Mucosa of rectum (tissue), 2 donors: Measurements from ENCODE around the gene SHISA5.

Experiments
- H3K27ac ChIP-seq, 2 donors: one replicate each; pipeline ENCODE4 v1.7.0; 2013; ENCODE audit warnings: inconsistent platforms in 2 of 2, low read depth in 2 of 2, low read length in 2 of 2
- H3K27me3 ChIP-seq, 2 donors: one replicate each; pipeline ENCODE4 v1.7.0; 2013; ENCODE audit warnings: low read length in 2 of 2; ENCODE audit not compliant: control insufficient read depth in 2 of 2, insufficient read depth in 2 of 2
- H3K36me3 ChIP-seq, 2 donors: one replicate each; pipeline ENCODE4 v1.7.0; 2013; ENCODE audit warnings: low read length in 2 of 2; ENCODE audit not compliant: control insufficient read depth in 2 of 2, insufficient read depth in 2 of 2
- H3K4me1 ChIP-seq, 2 donors: one replicate each; pipeline ENCODE4 v1.7.0; 2013; ENCODE audit warnings: low read length in 2 of 2, mild to moderate bottlenecking in 1 of 2; ENCODE audit not compliant: control insufficient read depth in 2 of 2, insufficient read depth in 2 of 2
- H3K4me3 ChIP-seq, 2 donors: one replicate each; pipeline ENCODE4 v1.7.0; 2013; ENCODE audit warnings: low read length in 2 of 2
- H3K9ac ChIP-seq, 2 donors: one replicate each; pipeline ENCODE4 v1.7.0; 2013; ENCODE audit warnings: low read length in 2 of 2, low read depth in 1 of 2, mild to moderate bottlenecking in 1 of 2
- H3K9me3 ChIP-seq, 2 donors: one replicate each; pipeline ENCODE4 v1.7.0; 2013; ENCODE audit warnings: low read length in 2 of 2; ENCODE audit not compliant: control insufficient read depth in 2 of 2
- donor health status: healthy.
- donor health status: Normal muscosa, but diverticular disease.

The SHISA5 gene

GRCh38 chr3:48521635-48522034 lies 17.7 kb upstream of the SHISA5 start:
- Histone ChIP-seq H3K4me1 (no peaks in the 10 kb centered on the region), H3K27me3 (no peaks in the 10 kb centered on the region), H3K9ac (no peak overlapping the region), H3K4me3 (no peak overlapping the region), H3K9me3 (no peaks in the 10 kb centered on the region), H3K27ac (no peak overlapping the region), H3K36me3 (no peaks in the 10 kb centered on the region)

GRCh38 chr3:48519277-48519643 lies 15.3 kb upstream of the SHISA5 start:
- no peak overlapping the region for H3K4me3 ChIP-seq
- no peak overlapping the region for H3K9ac ChIP-seq
- no peaks in the 10 kb centered on the region for H3K36me3 ChIP-seq
- no peaks in the 10 kb centered on the region for H3K27me3 ChIP-seq
- no peak overlapping the region for H3K27ac ChIP-seq
- no peaks in the 10 kb centered on the region for H3K4me1 ChIP-seq
- H3K9me3 ChIP-seq = no peaks in the 10 kb centered on the region

GRCh38 chr3:48518638-48519276 lies 14.8 kb upstream of the SHISA5 start:
- no peak overlapping the region for H3K9ac ChIP-seq
- no peak overlapping the region for H3K4me3 ChIP-seq
- H3K4me1 ChIP-seq = no peaks in the 10 kb centered on the region
- no peaks in the 10 kb centered on the region for H3K36me3 ChIP-seq
- no peaks in the 10 kb centered on the region for H3K9me3 ChIP-seq
- H3K27me3 ChIP-seq = no peaks in the 10 kb centered on the region
- H3K27ac ChIP-seq = no peak overlapping the region

- Histone ChIP-seq H3K4me1 (no peaks in the 10 kb centered on the region), H3K27me3 (no peaks in the 10 kb centered on the region), H3K9me3 (no peaks in the 10 kb centered on the region), H3K4me3 (no peak overlapping the region), H3K9ac (no peak overlapping the region), H3K36me3 (no peaks in the 10 kb centered on the region), H3K27ac (no peak overlapping the region)
These were observed 14.1 kb upstream of the SHISA5 start for GRCh38 chr3:48518069-48518468.

GRCh38 chr3:48516571-48516970 lies 12.6 kb upstream of the SHISA5 start:
- Histone ChIP-seq H3K4me3 (no peak overlapping the region), H3K9me3 (no peaks in the 10 kb centered on the region), H3K27ac (no peak overlapping the region), H3K27me3 (no peaks in the 10 kb centered on the region), H3K9ac (no peak overlapping the region), H3K36me3 (no peaks in the 10 kb centered on the region), H3K4me1 (no peaks in the 10 kb centered on the region)

- H3K9me3 ChIP-seq = no peaks in the 10 kb centered on the region
These were observed 10.7 kb upstream of the SHISA5 start for GRCh38 chr3:48514431-48515227.

GRCh38 chr3:48511551-48511950 lies 7.6 kb upstream of the SHISA5 start:
- Histone ChIP-seq H3K36me3 (no peaks in the 10 kb centered on the region), H3K9me3 (no peaks in the 10 kb centered on the region), H3K4me3 (no peak overlapping the region), H3K27ac (no peak overlapping the region), H3K4me1 (peaks cover 0 to 3% of the 10 kb centered on the region in 2 donors), H3K27me3 (no peaks in the 10 kb centered on the region), H3K9ac (no peak overlapping the region)

More at GRCh38 chr3:48514431-48515227, 10.7 kb upstream of the SHISA5 start:
- no peak overlapping the region for H3K4me3 ChIP-seq
- H3K27me3 ChIP-seq = no peaks in the 10 kb centered on the region
- no peak overlapping the region for H3K27ac ChIP-seq
- no peaks in the 10 kb centered on the region for H3K4me1 ChIP-seq
- H3K9ac ChIP-seq = no peak overlapping the region
- H3K36me3 ChIP-seq = no peaks in the 10 kb centered on the region

- no peak overlapping the region for H3K27ac ChIP-seq
- H3K27me3 ChIP-seq = no peaks in the 10 kb centered on the region
- H3K9ac ChIP-seq = no peak overlapping the region
- H3K4me3 ChIP-seq = no peak overlapping the region
- no peaks in the 10 kb centered on the region for H3K36me3 ChIP-seq
- peaks cover 13 to 14% of the 10 kb centered on the region in 2 donors for H3K4me1 ChIP-seq
- H3K9me3 ChIP-seq = no peaks in the 10 kb centered on the region
These were observed 3.5 kb upstream of the SHISA5 start for GRCh38 chr3:48507256-48508061.

GRCh38 chr3:48505968-48506504 lies 2.1 kb upstream of the SHISA5 start:
- no peak overlapping the region for H3K4me3 ChIP-seq
- H3K9me3 ChIP-seq = no peaks in the 10 kb centered on the region
- H3K27ac ChIP-seq = no peak overlapping the region
- H3K4me1 ChIP-seq = peaks cover 13 to 14% of the 10 kb centered on the region in 2 donors
- H3K9ac ChIP-seq = no peak overlapping the region
- no peaks in the 10 kb centered on the region for H3K36me3 ChIP-seq
- H3K27me3 ChIP-seq = no peaks in the 10 kb centered on the region

- no peaks in the 10 kb centered on the region for H3K27me3 ChIP-seq
These were observed 1.2 kb upstream of the SHISA5 start for GRCh38 chr3:48505146-48505545.

More at GRCh38 chr3:48505146-48505545, 1.2 kb upstream of the SHISA5 start:
- H3K9me3 ChIP-seq = no peaks in the 10 kb centered on the region
- no peak overlapping the region for H3K9ac ChIP-seq
- no peak overlapping the region for H3K27ac ChIP-seq
- H3K4me1 ChIP-seq = peaks cover 13 to 14% of the 10 kb centered on the region in 2 donors
- no peaks in the 10 kb centered on the region for H3K36me3 ChIP-seq
- H3K4me3 ChIP-seq = no peak overlapping the region
